ENCODE results near the gene ADAP1.

GRCh38 chr7:974820-975681 is 20.6 kb upstream of the ADAP1 start, which contains the start of gene COX19:
- TF ChIP-seq CTCF (IDR thresholded peaks at IDR 0.05) (no peak), POLR2A (IDR thresholded peaks at IDR 0.05) (peak; percentile 81)
